Mesendoderm (in vitro differentiated cells): ENCODE results near the gene CDH11.

Experiments used
- DNase-seq: peaks from one replicate; pipeline ENCODE4 v3.0.0; 2013
- H2AK5ac ChIP-seq: 2 replicates; pipeline ENCODE4 v1.6.1; 2013; ENCODE audit warnings: low read length, inconsistent platforms
- H2BK120ac ChIP-seq: 2 replicates; pipeline ENCODE4 v1.6.1; 2013; ENCODE audit warnings: low read depth, mild to moderate bottlenecking, low read length, moderate library complexity, mixed read lengths
- H2BK15ac ChIP-seq: replicated peaks from 2 replicates; pipeline ENCODE4 v1.6.1; 2013; ENCODE audit warnings: low read depth, mild to moderate bottlenecking, moderate library complexity
- H2BK5ac ChIP-seq: 2 replicates; pipeline ENCODE4 v1.6.1; 2013; ENCODE audit warnings: low read length, inconsistent platforms
- H3K18ac ChIP-seq: 2 replicates; pipeline ENCODE4 v1.6.1; 2013; ENCODE audit warnings: mild to moderate bottlenecking, low read length, mixed read lengths
- H3K23ac ChIP-seq: one replicate; pipeline ENCODE4 v1.6.1; 2013; ENCODE audit warnings: low read length
- H3K27ac ChIP-seq: 2 replicates; pipeline ENCODE4 v1.5.1; 2013; ENCODE audit warnings: low read depth, mild to moderate bottlenecking, inconsistent platforms, low read length, moderate library complexity
- H3K27me3 ChIP-seq: 2 replicates; pipeline ENCODE4 v1.6.1; 2013; ENCODE audit warnings: low read length, control low read depth, mild to moderate bottlenecking, inconsistent platforms; ENCODE audit not compliant: insufficient read depth, poor library complexity
- H3K36me3 ChIP-seq: 2 replicates; pipeline ENCODE4 v1.6.1; 2013; ENCODE audit warnings: low read length, inconsistent platforms; ENCODE audit not compliant: control insufficient read depth, insufficient read depth
- H3K4ac ChIP-seq: one replicate; pipeline ENCODE4 v1.6.1; 2013; ENCODE audit warnings: low read depth, mild to moderate bottlenecking, low read length, moderate library complexity
- H3K4me1 ChIP-seq: 2 replicates; pipeline ENCODE4 v1.6.1; 2013; ENCODE audit warnings: low read depth, low read length, inconsistent platforms; ENCODE audit not compliant: control insufficient read depth
- H3K4me2 ChIP-seq: 2 replicates; pipeline ENCODE4 v1.6.1; 2013; ENCODE audit warnings: low read length
- H3K4me3 ChIP-seq: 2 replicates; pipeline ENCODE4 v1.5.1; 2013; ENCODE audit warnings: mild to moderate bottlenecking, low read length
- H3K56ac ChIP-seq: one replicate; pipeline ENCODE4 v1.6.1; 2013; ENCODE audit warnings: low read length
- H3K79me1 ChIP-seq: 2 replicates; pipeline ENCODE4 v1.6.1; 2013; ENCODE audit warnings: low read length, inconsistent platforms
- H3K79me2 ChIP-seq: 2 replicates; pipeline ENCODE4 v1.6.1; 2013; ENCODE audit warnings: mild to moderate bottlenecking, low read length; ENCODE audit not compliant: control insufficient read depth, insufficient read depth
- H3K9ac ChIP-seq: 2 replicates; pipeline ENCODE4 v1.6.1; 2013; ENCODE audit warnings: low read length, inconsistent platforms
- H4K5ac ChIP-seq: one replicate; pipeline ENCODE4 v1.6.1; 2013; ENCODE audit warnings: low read length
- H4K8ac ChIP-seq: one replicate; pipeline ENCODE4 v1.6.1; 2013; ENCODE audit warnings: low read depth, mild to moderate bottlenecking, control low read depth, low read length, moderate library complexity
- WGBS: extraction: QIAGEN DNeasy Blood & Tissue Kit; methylation state at CpG from one replicate; pipeline ENCODE4 v1.1.7; 2013; ENCODE audit warnings: low lambda C conversion rate, missing lambda C conversion rate; ENCODE audit not compliant: insufficient coverage; ENCODE audit errors: extremely low coverage; 5-methylcytosine and 5-hydroxymethylcytosine counted together

CDH11 gene

GRCh38 chr16:65113441-65113840 lies 8.4 kb downstream of the CDH11 start:
- Histone ChIP-seq H3K27ac (no peak overlapping the region), H3K4ac (no peak overlapping the region)

DNA sequence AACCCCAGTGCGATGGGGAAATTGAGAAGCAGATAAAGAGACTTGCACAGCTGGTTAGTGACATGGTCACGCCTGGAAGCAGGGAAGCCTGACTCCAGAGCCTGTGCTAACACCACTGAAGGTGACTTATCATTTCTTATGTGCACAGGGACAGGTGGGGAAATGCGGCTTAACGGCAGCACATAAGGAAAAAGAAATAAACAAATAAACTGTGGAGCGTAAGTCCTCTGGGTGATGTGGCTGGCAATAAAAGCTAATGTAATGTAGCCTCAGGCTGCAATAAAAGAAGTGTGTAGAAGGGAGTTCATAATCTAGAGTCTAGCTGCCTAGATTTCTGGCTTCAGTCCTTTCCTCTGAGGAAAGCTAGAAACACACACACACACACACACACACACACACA lies 10.6 kb downstream of the CDH11 start:
- Histone ChIP-seq H3K56ac (no peak overlapping the region), H2BK120ac (no peak overlapping the region), H3K9ac (no peak overlapping the region), H3K4me3 (no peak overlapping the region), H4K5ac (no peak overlapping the region), H3K79me2 (no peaks in the 10 kb centered on the region), H3K36me3 (no peaks in the 10 kb centered on the region), H2BK15ac (no peak overlapping the region), H3K4ac (no peak overlapping the region), H3K18ac (no peak overlapping the region), H2AK5ac (no peak overlapping the region), H3K27ac (no peak overlapping the region), H3K4me2 (no peak overlapping the region), H4K8ac (no peak overlapping the region), H2BK5ac (no peak overlapping the region), H3K79me1 (no peaks in the 10 kb centered on the region), H3K23ac (no peak overlapping the region), H3K4me1 (no peaks in the 10 kb centered on the region), H3K27me3 (no peaks in the 10 kb centered on the region)
- WGBS, result no CpG with 5 or more reads among the region's 5 CpGs
- no peak for DNase-seq

More at GRCh38 chr16:65113441-65113840, 8.4 kb downstream of the CDH11 start:
- Histone ChIP-seq H3K23ac (no peak overlapping the region), H4K5ac (no peak overlapping the region), H3K36me3 (no peaks in the 10 kb centered on the region), H3K9ac (no peak overlapping the region), H3K4me2 (no peak overlapping the region), H2BK15ac (no peak overlapping the region), H3K18ac (no peak overlapping the region), H3K4me3 (no peak overlapping the region), H3K4me1 (no peaks in the 10 kb centered on the region), H3K79me2 (no peaks in the 10 kb centered on the region), H3K79me1 (no peaks in the 10 kb centered on the region), H2AK5ac (no peak overlapping the region), H4K8ac (no peak overlapping the region), H3K27me3 (no peaks in the 10 kb centered on the region), H3K56ac (no peak overlapping the region), H2BK5ac (no peak overlapping the region), H2BK120ac (no peak overlapping the region)
- no CpG with 5 or more reads among the region's 5 CpGs for WGBS
- peak; percentile 34 for DNase-seq

DNA sequence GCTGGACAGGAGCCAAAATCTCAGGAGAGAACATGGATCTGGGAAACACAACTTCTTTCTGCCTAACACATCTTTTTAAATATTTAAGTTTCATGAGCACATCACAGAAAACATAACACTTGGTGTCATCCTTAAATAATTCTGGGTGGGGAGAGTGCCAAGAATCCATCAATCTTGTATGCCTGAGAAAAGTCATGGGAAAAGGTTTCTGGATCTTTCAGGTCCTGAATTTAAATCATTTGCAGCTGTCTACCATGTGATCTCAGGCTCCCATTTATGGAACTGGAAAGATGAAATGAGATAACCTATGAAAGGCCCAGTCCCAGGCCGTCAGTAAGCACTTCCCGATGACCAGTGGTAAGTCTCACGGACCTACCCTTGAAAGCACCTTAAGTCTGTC lies 15.1 kb downstream of the CDH11 start:
- Histone ChIP-seq H2AK5ac (no peak overlapping the region), H3K27ac (no peak overlapping the region), H3K4me3 (no peak overlapping the region), H2BK5ac (no peak overlapping the region), H2BK120ac (no peak overlapping the region), H4K5ac (no peak overlapping the region), H3K9ac (no peak overlapping the region), H3K4me1 (no peaks in the 10 kb centered on the region), H3K79me1 (no peaks in the 10 kb centered on the region), H3K79me2 (no peaks in the 10 kb centered on the region), H3K4me2 (no peak overlapping the region), H3K36me3 (no peaks in the 10 kb centered on the region), H4K8ac (no peak overlapping the region), H3K23ac (no peak overlapping the region), H3K4ac (no peak overlapping the region), H3K18ac (no peak overlapping the region), H3K56ac (no peak overlapping the region), H2BK15ac (no peak overlapping the region), H3K27me3 (no peaks in the 10 kb centered on the region)
- no CpG with 5 or more reads among the region's 3 CpGs for WGBS
- no peak for DNase-seq

GRCh38 chr16:65105171-65105570 lies 16.7 kb downstream of the CDH11 start:
- H2BK5ac ChIP-seq, result no peak overlapping the region
- H3K9ac ChIP-seq, result no peak overlapping the region
- H3K36me3 ChIP-seq, result no peaks in the 10 kb centered on the region
- no peak overlapping the region for H4K8ac ChIP-seq
- H2BK120ac ChIP-seq, result no peak overlapping the region
- H3K27ac ChIP-seq, result no peak overlapping the region
- peak; percentile 16 for DNase-seq
- H2BK15ac ChIP-seq, result no peak overlapping the region
- WGBS, result no CpG with 5 or more reads among the region's 1 CpG
- no peak overlapping the region for H4K5ac ChIP-seq
- no peak overlapping the region for H3K4me2 ChIP-seq
- H3K4ac ChIP-seq, result no peak overlapping the region
- no peak overlapping the region for H3K23ac ChIP-seq
- H3K56ac ChIP-seq, result no peak overlapping the region
- no peak overlapping the region for H3K18ac ChIP-seq
- no peak overlapping the region for H3K4me3 ChIP-seq
- H3K27me3 ChIP-seq, result no peaks in the 10 kb centered on the region
- no peaks in the 10 kb centered on the region for H3K79me1 ChIP-seq
- no peaks in the 10 kb centered on the region for H3K4me1 ChIP-seq
- no peak overlapping the region for H2AK5ac ChIP-seq
- H3K79me2 ChIP-seq, result no peaks in the 10 kb centered on the region

- Histone ChIP-seq H3K27ac (no peak overlapping the region), H3K27me3 (no peaks in the 10 kb centered on the region), H3K9ac (no peak overlapping the region), H3K36me3 (no peaks in the 10 kb centered on the region), H3K4me2 (no peak overlapping the region), H3K79me2 (no peaks in the 10 kb centered on the region), H2BK15ac (no peak overlapping the region), H3K4ac (no peak overlapping the region), H3K4me1 (no peaks in the 10 kb centered on the region), H2AK5ac (no peak overlapping the region), H3K23ac (no peak overlapping the region), H3K56ac (no peak overlapping the region), H4K8ac (no peak overlapping the region), H3K4me3 (no peak overlapping the region), H4K5ac (no peak overlapping the region), H2BK120ac (no peak overlapping the region), H3K79me1 (no peaks in the 10 kb centered on the region), H3K18ac (no peak overlapping the region), H2BK5ac (no peak overlapping the region)
- no peak for DNase-seq
- no CpG with 5 or more reads among the region's 3 CpGs for WGBS
Measured at GRCh38 chr16:65104471-65104870, 17.4 kb downstream of the CDH11 start.

DNA sequence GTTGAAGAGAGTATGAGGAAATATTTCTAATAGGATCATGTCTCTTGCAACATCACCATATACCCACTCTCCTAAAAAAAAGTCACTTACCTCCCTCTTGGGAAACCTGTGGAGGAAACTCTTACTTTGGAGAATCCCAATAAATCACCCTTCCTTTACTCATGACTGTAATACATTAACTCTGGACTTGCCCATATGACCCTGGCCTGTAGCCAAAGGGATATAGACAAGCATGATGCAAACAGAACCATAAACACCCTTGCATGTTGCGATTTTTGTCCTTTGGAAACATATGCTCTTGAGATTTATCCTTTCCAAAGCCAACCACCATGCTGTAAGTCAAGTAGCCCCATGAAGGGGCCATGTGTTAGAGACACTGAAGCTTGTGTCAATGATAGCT lies 19.5 kb downstream of the CDH11 start:
- WGBS, result no CpG with 5 or more reads among the region's 1 CpG
- Histone ChIP-seq H3K4me3 (no peak overlapping the region), H3K4me2 (no peak overlapping the region), H4K5ac (no peak overlapping the region), H2BK120ac (no peak overlapping the region), H3K9ac (no peak overlapping the region), H2BK15ac (no peak overlapping the region), H3K56ac (no peak overlapping the region), H3K18ac (no peak overlapping the region), H3K36me3 (no peaks in the 10 kb centered on the region), H3K4me1 (no peaks in the 10 kb centered on the region), H4K8ac (no peak overlapping the region), H2AK5ac (no peak overlapping the region), H3K27me3 (no peaks in the 10 kb centered on the region), H3K23ac (no peak overlapping the region), H2BK5ac (no peak overlapping the region), H3K4ac (no peak overlapping the region), H3K79me1 (no peaks in the 10 kb centered on the region), H3K27ac (no peak overlapping the region), H3K79me2 (no peaks in the 10 kb centered on the region)
- DNase-seq, result no peak
